Natural killer cell (primary cell): ENCODE results near the gene GASK1B. TPM values are rescaled to one million over a fixed set of nuclear protein-coding genes. Genes with fewer than 3 reads are reported as not detected.

Experiments used
- ATAC-seq, 3 donors: fragments of 150-1000 bp in 2 of 3; fragments of 200-7000 bp in 1 of 3; cut with Tn5 transposase; 1 replicate in 1 of 3; 2 replicates in 2 of 3; pipeline ENCODE4 v1.10.0; 2021; ENCODE audit warnings: mild to moderate bottlenecking in 2 of 3, moderate library complexity in 2 of 3
- DNase-seq, 2 donors: peaks; one replicate each; pipeline versions ENCODE4 v3.0.0 to v3.0.0-alpha.2; 2013 to 2021; ENCODE audit warnings: mixed read lengths in 1 of 2
- H3K27ac ChIP-seq: one replicate; pipeline ENCODE4 v1.5.1; 2013; ENCODE audit warnings: mild to moderate bottlenecking, low read length
- H3K27me3 ChIP-seq: one replicate; pipeline ENCODE4 v1.6.1; 2013; ENCODE audit warnings: low read length; ENCODE audit not compliant: control insufficient read depth, insufficient read depth
- H3K36me3 ChIP-seq: one replicate; pipeline ENCODE4 v1.6.1; 2013; ENCODE audit warnings: low read length; ENCODE audit not compliant: control insufficient read depth, insufficient read depth
- H3K4me1 ChIP-seq: one replicate; pipeline ENCODE4 v1.6.1; 2013; ENCODE audit warnings: low read length; ENCODE audit not compliant: control insufficient read depth, insufficient read depth
- H3K4me3 ChIP-seq: one replicate; pipeline ENCODE4 v1.5.1; 2013; ENCODE audit warnings: low read length
- H3K9me3 ChIP-seq: one replicate; pipeline ENCODE4 v1.6.1; 2013; ENCODE audit warnings: low read length; ENCODE audit not compliant: control insufficient read depth, insufficient read depth
- H3K27ac Mint-ChIP-seq, 2 donors: one replicate each; pipeline ENCODE4 v1.8.0; 2022; ENCODE audit warnings: mild to moderate bottlenecking in 2 of 2, mixed read lengths in 2 of 2, moderate library complexity in 1 of 2
- H3K27me3 Mint-ChIP-seq, 2 donors: one replicate each; pipeline ENCODE4 v1.8.0; 2022; ENCODE audit warnings: low read depth in 2 of 2, mixed read lengths in 2 of 2
- H3K36me3 Mint-ChIP-seq: one replicate; pipeline ENCODE4 v1.8.0; 2022; ENCODE audit warnings: mixed read lengths
- H3K4me1 Mint-ChIP-seq, 2 donors: one replicate each; pipeline ENCODE4 v1.8.0; 2022; ENCODE audit warnings: mixed read lengths in 2 of 2
- H3K4me3 Mint-ChIP-seq: one replicate; pipeline ENCODE4 v1.8.0; 2022; ENCODE audit warnings: mild to moderate bottlenecking, moderate library complexity, mixed read lengths
- H3K9me3 Mint-ChIP-seq, 2 donors: one replicate each; pipeline ENCODE4 v1.8.0; 2022; ENCODE audit warnings: mixed read lengths in 2 of 2
- CTCF ChIP-seq: fragments of 200-600 bp; IDR thresholded peaks from one replicate; pipeline ENCODE4 v1.8.0; 2022; ENCODE audit warnings: antibody characterized with exemption
- WGBS: methylation state at CpG from one replicate; pipeline ENCODE4 v1.1.7; 2013; ENCODE audit warnings: missing lambda C conversion rate; ENCODE audit not compliant: insufficient coverage; 5-methylcytosine and 5-hydroxymethylcytosine counted together
- intact Hi-C: fragments of 100-400 bp; cut with micrococcal nuclease; formaldehyde crosslinking; loops from one replicate; pipeline ENCODE4 v1.14.2; 2022
- total RNA-seq, 4 donors: library from RNA; stranded (reverse); fragments of 120-200 nt in 1 of 4; gene quantifications; one replicate each; pipeline versions ENCODE4 v1.2.3 to v1.2.4, GENCODE V29; 2013 to 2022

Gene GASK1B
- total RNA-seq, 3 donors from 2014 or later (not counting 1 experiment from before 2014, with no cell fraction given), result 0.31 to 2.0 (median 1.1) TPM

- H3K27ac ChIP-seq, result no peak overlapping the region
- ATAC-seq, result no peak
- intact Hi-C loops, result no loop called here
Measured at GRCh38 chr4:158169931-158170690, 2.7 kb downstream of the GASK1B start.

GRCh38 chr4:158169506-158169905, 3.3 kb downstream of the GASK1B start:
- no peak for DNase-seq
- Mint-ChIP-seq H3K36me3 (no peaks in the 10 kb centered on the region), H3K27me3 (peaks cover 14 to 30% of the 10 kb centered on the region in 2 donors), H3K27ac (no peak overlapping the region), H3K9me3 (no peaks in the 10 kb centered on the region), H3K4me3 (no peak overlapping the region), H3K4me1 (no peaks in the 10 kb centered on the region)
- Histone ChIP-seq H3K4me1 (no peaks in the 10 kb centered on the region), H3K27me3 (no peaks in the 10 kb centered on the region), H3K27ac (no peak overlapping the region), H3K4me3 (no peak overlapping the region), H3K36me3 (no peaks in the 10 kb centered on the region), H3K9me3 (no peaks in the 10 kb centered on the region)
- 13% methylated on average over 3 of the region's 3 CpGs for WGBS
- intact Hi-C loops, result no loop called here
- no peak for ATAC-seq
- TF ChIP-seq CTCF, result no peak

More at GRCh38 chr4:158169931-158170690, 2.7 kb downstream of the GASK1B start:
- no peak overlapping the region for H3K27ac Mint-ChIP-seq
- no peak overlapping the region for H3K4me3 ChIP-seq
- no peaks in the 10 kb centered on the region for H3K27me3 ChIP-seq
- H3K36me3 Mint-ChIP-seq, result no peaks in the 10 kb centered on the region
- no peaks in the 10 kb centered on the region for H3K36me3 ChIP-seq
- no peaks in the 10 kb centered on the region for H3K4me1 Mint-ChIP-seq
- no peak for DNase-seq
- WGBS, result 10% methylated on average over 18 of the region's 18 CpGs
- no peaks in the 10 kb centered on the region for H3K9me3 ChIP-seq
- no peaks in the 10 kb centered on the region for H3K9me3 Mint-ChIP-seq
- no peaks in the 10 kb centered on the region for H3K4me1 ChIP-seq
- no peak for TF ChIP-seq CTCF
- H3K4me3 Mint-ChIP-seq, result no peak overlapping the region
- peaks cover 14 to 30% of the 10 kb centered on the region in 2 donors for H3K27me3 Mint-ChIP-seq

- Histone ChIP-seq H3K9me3 (no peaks in the 10 kb centered on the region), H3K36me3 (no peaks in the 10 kb centered on the region), H3K4me1 (no peaks in the 10 kb centered on the region), H3K4me3 (no peak overlapping the region), H3K27me3 (no peaks in the 10 kb centered on the region), H3K27ac (no peak overlapping the region)
- peaks cover 14 to 30% of the 10 kb centered on the region in 2 donors for H3K27me3 Mint-ChIP-seq
- ATAC-seq (no peak), DNase-seq (no peak)
- no peaks in the 10 kb centered on the region for H3K9me3 Mint-ChIP-seq
- WGBS, result 78% methylated on average over 5 of the region's 5 CpGs
- no peak overlapping the region for H3K27ac Mint-ChIP-seq
- TF ChIP-seq CTCF, result no peak
- intact Hi-C loops, result no loop called here
- H3K36me3 Mint-ChIP-seq, result no peaks in the 10 kb centered on the region
- no peaks in the 10 kb centered on the region for H3K4me1 Mint-ChIP-seq
- H3K4me3 Mint-ChIP-seq, result no peak overlapping the region
Measured at GRCh38 chr4:158168606-158169005, 4.2 kb downstream of the GASK1B start.

- no peak for TF ChIP-seq CTCF
- Histone ChIP-seq H3K9me3 (no peaks in the 10 kb centered on the region), H3K4me3 (no peak overlapping the region), H3K27ac (no peak overlapping the region), H3K4me1 (no peaks in the 10 kb centered on the region), H3K27me3 (no peaks in the 10 kb centered on the region), H3K36me3 (no peaks in the 10 kb centered on the region)
- DNase-seq (no peak), ATAC-seq (no peak)
- H3K4me1 Mint-ChIP-seq, result no peaks in the 10 kb centered on the region
- no CpG with 5 or more reads among the region's 2 CpGs for WGBS
- intact Hi-C loops, result no loop called here
- H3K9me3 Mint-ChIP-seq, result no peaks in the 10 kb centered on the region
- no peak overlapping the region for H3K4me3 Mint-ChIP-seq
- H3K27me3 Mint-ChIP-seq, result peaks cover 7 to 16% of the 10 kb centered on the region in 2 donors
- H3K36me3 Mint-ChIP-seq, result no peaks in the 10 kb centered on the region
- no peak overlapping the region for H3K27ac Mint-ChIP-seq
Measured at GRCh38 chr4:158166701-158167100, 6.1 kb downstream of the GASK1B start.
